HEK293 (cell line): Measurements from ENCODE around the gene NRSN2.

Experiments used
- CTCF ChIA-PET: fragments of 350-600 bp; formaldehyde crosslinking; extraction: SDS; loops from one replicate; lab custom pipeline; 2021; ENCODE audit warnings: antibody characterized with exemption; lab: Yijun Ruan, JAX
- POLR2A ChIA-PET: fragments of 300-600 bp; formaldehyde crosslinking; extraction: SDS; loops from one replicate; lab custom pipeline; 2020; ENCODE audit warnings: antibody characterized with exemption, inconsistent platforms; lab: Yijun Ruan, JAX
- H3K27ac ChIP-seq: fragments of 200-500 bp; sonication (Bioruptor generic); 2 replicates; pipeline ENCODE4 v1.5.1; 2014; ENCODE audit warnings: low read depth, low read length, control low read depth, inconsistent platforms; ENCODE audit errors: extremely low read depth
- H3K36me3 ChIP-seq, 2 experiments: fragments of 200-500 bp in 1 of 2; sonication (Bioruptor generic) in 1 of 2; 1 replicate in 1 of 2; 2 replicates in 1 of 2; pipeline ENCODE4 v1.5.1; 2014 to 2017; ENCODE audit warnings: inconsistent platforms in 2 of 2, low read length in 2 of 2; ENCODE audit not compliant: control insufficient read depth in 2 of 2, insufficient read depth in 1 of 2
- H3K4me1 ChIP-seq: fragments of 200-500 bp; sonication (Bioruptor generic); 2 replicates; pipeline ENCODE4 v1.5.1; 2014; ENCODE audit warnings: mild to moderate bottlenecking, low read length, inconsistent platforms; ENCODE audit not compliant: control insufficient read depth, insufficient read depth
- H3K4me3 ChIP-seq: 2 replicates; pipeline ENCODE4 v1.5.1; 2011; ENCODE audit warnings: low read depth, mild to moderate bottlenecking, control low read depth, low read length, moderate library complexity
- H3K9me3 ChIP-seq: fragments of 200-500 bp; sonication (Bioruptor generic); 2 replicates; pipeline ENCODE4 v1.5.1; 2014; ENCODE audit warnings: low read depth, low read length, inconsistent platforms; ENCODE audit not compliant: control insufficient read depth, insufficient read depth
- GFI1B ChIP-seq: fragments of 450-650 bp; formaldehyde crosslinking; IDR thresholded peaks from 2 replicates; pipeline ENCODE4 v1.5.1; 2016; ENCODE audit warnings: missing biosample characterization, missing genetic modification characterization
- GLIS1 ChIP-seq: fragments of 450-650 bp; formaldehyde crosslinking; IDR thresholded peaks from 2 replicates; pipeline ENCODE4 v1.5.1; 2016; ENCODE audit warnings: missing biosample characterization, missing genetic modification characterization
- MYNN ChIP-seq: fragments of 450-650 bp; formaldehyde crosslinking; IDR thresholded peaks from 2 replicates; pipeline ENCODE4 v1.5.1; 2016; ENCODE audit warnings: missing biosample characterization, missing genetic modification characterization, borderline replicate concordance
- SALL2 ChIP-seq: fragments of 450-650 bp; formaldehyde crosslinking; IDR thresholded peaks from 2 replicates; pipeline ENCODE4 v1.5.0; 2017; ENCODE audit warnings: missing biosample characterization, mild to moderate bottlenecking, missing genetic modification characterization, borderline replicate concordance
- TRIM28 ChIP-seq: IDR thresholded peaks from 2 replicates; pipeline ENCODE4 v1.6.1; 2011; ENCODE audit warnings: low read length, control low read depth, borderline replicate concordance
- ZBTB17 ChIP-seq: fragments of 450-650 bp; formaldehyde crosslinking; IDR thresholded peaks from 2 replicates; pipeline ENCODE4 v1.5.1; 2016; ENCODE audit warnings: missing biosample characterization, missing genetic modification characterization
- ZBTB20 ChIP-seq: fragments of 450-650 bp; formaldehyde crosslinking; IDR thresholded peaks from 2 replicates; pipeline ENCODE4 v1.5.1; 2016; ENCODE audit warnings: missing biosample characterization, missing genetic modification characterization
- ZNF2 ChIP-seq: fragments of 450-650 bp; formaldehyde crosslinking; IDR thresholded peaks from 2 replicates; pipeline ENCODE4 v1.5.1; 2016; ENCODE audit warnings: missing biosample characterization, missing genetic modification characterization
- ZNF211 ChIP-seq: fragments of 450-650 bp; formaldehyde crosslinking; IDR thresholded peaks from 2 replicates; pipeline ENCODE4 v1.5.1; 2016; ENCODE audit warnings: low read depth, missing biosample characterization, missing genetic modification characterization
- ZNF23 ChIP-seq: fragments of 450-650 bp; formaldehyde crosslinking; IDR thresholded peaks from 2 replicates; pipeline ENCODE4 v1.5.1; 2016; ENCODE audit warnings: missing biosample characterization, missing genetic modification characterization, borderline replicate concordance
- ZNF350 ChIP-seq: fragments of 450-650 bp; formaldehyde crosslinking; IDR thresholded peaks from 2 replicates; pipeline ENCODE4 v1.5.0; 2017; ENCODE audit warnings: missing biosample characterization, mild to moderate bottlenecking, missing genetic modification characterization
- ZNF529 ChIP-seq: fragments of 450-650 bp; formaldehyde crosslinking; IDR thresholded peaks from 2 replicates; pipeline ENCODE4 v1.5.1; 2017; ENCODE audit warnings: missing genetic modification characterization, missing biosample characterization; ENCODE audit not compliant: insufficient replicate concordance
- ZNF548 ChIP-seq: fragments of 450-650 bp; formaldehyde crosslinking; IDR thresholded peaks from 2 replicates; pipeline ENCODE4 v1.5.1; 2016; ENCODE audit warnings: missing biosample characterization, missing genetic modification characterization
- ZNF621 ChIP-seq: fragments of 450-650 bp; formaldehyde crosslinking; IDR thresholded peaks from 2 replicates; pipeline ENCODE4 v1.5.1; 2017; ENCODE audit warnings: missing biosample characterization, missing genetic modification characterization
- ZNF658 ChIP-seq: fragments of 450-650 bp; formaldehyde crosslinking; IDR thresholded peaks from 2 replicates; pipeline ENCODE4; 2016; ENCODE audit warnings: missing biosample characterization, missing genetic modification characterization
- ZNF785 ChIP-seq: fragments of 450-650 bp; formaldehyde crosslinking; IDR thresholded peaks from 2 replicates; pipeline ENCODE4 v1.5.1; 2016; ENCODE audit warnings: missing biosample characterization, missing genetic modification characterization
- TF ChIP-seq, protein P1 (sequence below): fragments of 450-650 bp; formaldehyde crosslinking; IDR thresholded peaks from 2 replicates; pipeline ENCODE4 v1.5.1; 2016; ENCODE audit warnings: missing biosample characterization, missing genetic modification characterization
- TF ChIP-seq, protein P2 (sequence below): fragments of 450-650 bp; formaldehyde crosslinking; IDR thresholded peaks from 2 replicates; pipeline ENCODE4 v1.5.1; 2016; ENCODE audit warnings: missing biosample characterization, missing genetic modification characterization

NRSN2 gene

DNA sequence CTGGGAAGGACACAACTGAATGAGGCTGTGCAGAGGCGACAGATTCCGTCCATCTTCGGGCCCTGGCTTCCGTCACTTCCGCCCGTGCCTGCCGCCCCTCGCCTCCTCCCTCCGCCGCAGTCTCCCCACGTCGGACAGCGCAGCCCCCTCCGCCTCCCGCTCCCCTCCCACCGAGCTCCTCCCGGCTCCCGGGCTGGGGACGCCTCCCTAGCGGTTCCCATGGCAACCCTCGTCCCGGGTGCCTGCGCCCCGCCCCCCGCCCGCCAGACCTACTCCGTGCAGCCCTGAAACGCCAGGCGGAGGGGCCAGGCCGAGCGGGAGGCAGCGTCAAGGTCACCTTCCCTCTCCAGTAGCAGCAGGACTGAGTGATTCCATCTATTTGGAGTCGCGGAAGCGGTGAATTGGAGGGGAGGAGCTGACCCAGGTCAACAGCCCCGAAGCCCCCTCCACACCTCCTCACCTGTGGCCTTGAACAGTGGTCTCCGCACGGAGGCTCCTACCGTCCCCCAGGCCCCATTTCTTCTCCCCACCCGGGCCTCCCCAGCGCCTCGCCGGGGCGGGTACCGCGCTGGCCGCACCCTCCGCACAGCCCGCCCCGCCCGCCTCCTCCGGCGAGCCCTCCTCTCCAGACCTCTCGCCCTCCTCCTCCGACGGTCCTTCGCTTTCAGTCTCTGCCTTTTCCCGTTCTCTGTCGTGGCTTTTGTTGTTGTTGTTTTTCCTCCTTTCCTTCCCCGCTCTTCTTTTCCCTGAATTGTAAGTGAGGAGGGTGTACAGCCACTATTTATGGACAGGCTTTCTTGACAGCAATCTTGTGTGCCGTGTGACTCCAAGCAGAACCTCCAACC lies 951 bp downstream of the NRSN2 start (continued):
- TF ChIP-seq, protein P1, sequence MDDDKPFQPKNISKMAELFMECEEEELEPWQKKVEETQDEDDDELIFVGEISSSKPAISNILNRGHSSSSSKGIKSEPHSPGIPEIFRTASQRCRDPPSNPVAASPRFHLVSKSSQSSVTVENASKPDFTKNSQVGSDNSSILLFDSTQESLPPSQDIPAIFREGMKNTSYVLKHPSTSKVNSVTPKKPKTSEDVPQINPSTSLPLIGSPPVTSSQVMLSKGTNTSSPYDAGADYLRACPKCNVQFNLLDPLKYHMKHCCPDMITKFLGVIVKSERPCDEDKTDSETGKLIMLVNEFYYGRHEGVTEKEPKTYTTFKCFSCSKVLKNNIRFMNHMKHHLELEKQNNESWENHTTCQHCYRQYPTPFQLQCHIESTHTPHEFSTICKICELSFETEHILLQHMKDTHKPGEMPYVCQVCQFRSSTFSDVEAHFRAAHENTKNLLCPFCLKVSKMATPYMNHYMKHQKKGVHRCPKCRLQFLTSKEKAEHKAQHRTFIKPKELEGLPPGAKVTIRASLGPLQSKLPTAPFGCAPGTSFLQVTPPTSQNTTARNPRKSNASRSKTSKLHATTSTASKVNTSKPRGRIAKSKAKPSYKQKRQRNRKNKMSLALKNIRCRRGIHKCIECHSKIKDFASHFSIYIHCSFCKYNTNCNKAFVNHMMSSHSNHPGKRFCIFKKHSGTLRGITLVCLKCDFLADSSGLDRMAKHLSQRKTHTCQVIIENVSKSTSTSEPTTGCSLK (tag by site-specific recombination): no peak
- TF ChIP-seq TRIM28 (peak; percentile 64), GFI1B (tag by site-specific recombination) (no peak), ZNF658 (tag by site-specific recombination) (no peak), ZBTB17 (tag by site-specific recombination) (peak; percentile 92), ZNF621 (tag by site-specific recombination) (no peak)
- TF ChIP-seq, protein P2, sequence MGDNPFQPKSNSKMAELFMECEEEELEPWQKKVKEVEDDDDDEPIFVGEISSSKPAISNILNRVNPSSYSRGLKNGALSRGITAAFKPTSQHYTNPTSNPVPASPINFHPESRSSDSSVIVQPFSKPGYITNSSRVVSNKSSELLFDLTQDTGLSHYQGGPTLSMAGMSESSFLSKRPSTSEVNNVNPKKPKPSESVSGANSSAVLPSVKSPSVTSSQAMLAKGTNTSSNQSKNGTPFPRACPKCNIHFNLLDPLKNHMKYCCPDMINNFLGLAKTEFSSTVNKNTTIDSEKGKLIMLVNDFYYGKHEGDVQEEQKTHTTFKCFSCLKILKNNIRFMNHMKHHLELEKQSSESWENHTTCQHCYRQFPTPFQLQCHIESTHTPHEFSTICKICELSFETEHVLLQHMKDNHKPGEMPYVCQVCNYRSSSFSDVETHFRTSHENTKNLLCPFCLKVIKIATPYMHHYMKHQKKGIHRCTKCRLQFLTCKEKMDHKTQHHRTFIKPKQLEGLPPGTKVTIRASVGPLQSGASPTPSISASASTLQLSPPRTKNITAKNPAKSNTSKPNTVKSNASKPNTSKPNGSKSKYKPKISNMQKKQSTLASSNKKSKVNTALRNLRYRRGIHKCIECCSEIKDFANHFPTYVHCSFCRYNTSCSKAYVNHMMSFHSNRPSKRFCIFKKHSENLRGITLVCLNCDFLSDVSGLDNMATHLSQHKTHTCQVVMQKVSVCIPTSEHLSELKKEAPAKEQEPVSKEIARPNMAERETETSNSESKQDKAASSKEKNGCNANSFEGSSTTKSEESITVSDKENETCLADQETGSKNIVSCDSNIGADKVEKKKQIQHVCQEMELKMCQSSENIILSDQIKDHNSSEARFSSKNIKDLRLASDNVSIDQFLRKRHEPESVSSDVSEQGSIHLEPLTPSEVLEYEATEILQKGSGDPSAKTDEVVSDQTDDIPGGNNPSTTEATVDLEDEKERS (tag by site-specific recombination): no peak
- TF ChIP-seq, all 188 proteins: peak for 66

DNA sequence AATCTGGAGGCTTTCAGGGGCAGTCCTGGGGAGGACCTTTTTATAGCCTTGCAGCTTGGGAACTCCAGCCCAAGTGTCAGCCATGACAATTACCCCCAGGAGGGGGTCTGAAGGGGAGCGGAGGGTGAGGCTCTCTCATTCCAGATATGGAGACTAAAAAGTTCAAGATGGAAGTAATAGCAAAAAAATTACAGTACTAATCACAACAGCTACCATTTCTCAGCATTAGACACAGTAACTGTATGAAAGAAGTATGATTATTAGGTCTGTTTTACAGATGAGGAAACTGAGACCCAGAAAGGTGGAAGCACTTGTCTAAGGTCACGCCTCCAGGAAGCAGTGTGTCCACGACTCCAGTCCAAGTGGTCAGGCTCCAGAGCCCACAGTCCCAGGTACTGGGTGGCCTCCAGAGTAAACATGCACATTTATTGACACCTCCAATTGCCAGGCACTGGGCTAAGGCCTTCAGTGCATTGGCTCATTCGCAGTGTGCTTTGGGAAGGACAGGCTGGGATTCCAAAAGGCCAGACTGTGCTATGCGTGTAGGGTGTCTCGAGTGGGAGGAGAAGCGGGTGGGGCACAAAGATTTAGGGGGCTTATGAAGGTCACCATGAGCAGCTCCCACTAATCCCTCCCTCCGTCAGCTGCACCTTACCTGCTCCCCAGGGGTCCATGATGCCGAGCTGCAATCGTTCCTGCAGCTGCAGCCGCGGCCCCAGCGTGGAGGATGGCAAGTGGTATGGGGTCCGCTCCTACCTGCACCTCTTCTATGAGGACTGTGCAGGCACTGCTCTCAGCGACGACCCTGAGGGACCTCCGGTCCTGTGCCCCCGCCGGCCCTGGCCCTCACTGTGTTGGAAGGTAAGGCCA lies 2.3 kb downstream of the NRSN2 start:
- CTCF ChIA-PET: interaction anchor here (0.6 to 1.2 kb wide), 3 partner anchors 82 to 420 kb away, joined by 3 to 4 read pairs (median 3); no protein-coding TSS in a partner anchor
- no peak overlapping the region for H3K27ac ChIP-seq
- peaks cover 12 to 20% of the 10 kb centered on the region in 2 experiments; a peak in 2 of 3 replicates for H3K36me3 ChIP-seq
- POLR2A ChIA-PET: interaction anchor here (0.6 to 1.8 kb wide), 2 partner anchors 58 to 87 kb away, joined by 4 to 13 read pairs; partner anchors contain the start of gene RBCK1
- no peak overlapping the region for H3K4me3 ChIP-seq
- H3K9me3 ChIP-seq: no peaks in the 10 kb centered on the region
- H3K4me1 ChIP-seq: peaks cover 10% of the 10 kb centered on the region
- no peak for TF ChIP-seq GFI1B (tag by site-specific recombination)
- TF ChIP-seq ZBTB20 (tag by site-specific recombination): no peak
- no peak for TF ChIP-seq ZNF350 (tag by site-specific recombination)
- TF ChIP-seq TRIM28: no peak
- TF ChIP-seq GLIS1 (tag by site-specific recombination): no peak
- no peak for TF ChIP-seq ZNF211 (tag by site-specific recombination)
- TF ChIP-seq SALL2: no peak
- no peak for TF ChIP-seq ZNF621 (tag by site-specific recombination)
- no peak for TF ChIP-seq ZNF2
- TF ChIP-seq ZNF23 (tag by site-specific recombination): no peak
- no peak for TF ChIP-seq ZNF785 (tag by site-specific recombination)
- no peak for TF ChIP-seq MYNN
- no peak for TF ChIP-seq ZNF529 (tag by site-specific recombination)
- TF ChIP-seq ZNF548 (tag by site-specific recombination): no peak
